Metanephros (tissue), 1 donor: Measurements from ENCODE around the gene IBSP. TPM values are rescaled to one million over a fixed set of nuclear protein-coding genes. Genes with fewer than 3 reads are reported as not detected.

Experiments
- total RNA-seq: library from RNA; depleted of rRNA; stranded (reverse); fragments of >200 nt; gene quantifications from one replicate; pipeline ENCODE4 v1.2.3, GENCODE V29; 2014

Gene IBSP
- total RNA-seq, result not detected

GRCh38 chr4:87799301-87800113 lies at the start of gene IBSP:
Gene IBSP (plus strand): TSS chr4:87799554. CDS start chr4:87802362, 2,808 bp downstream.

GRCh38 chr4:87832669-87833068 lies 33.3 kb downstream of the IBSP start, which contains the start of gene MEPE:
Gene MEPE (plus strand): TSS chr4:87832969. CDS start chr4:87834715, 1,746 bp downstream.

Other genes starting within 250 kb of the IBSP start
- gene DSPP, start 191.0 kb upstream of the IBSP start, total RNA-seq, result not detected
- not detected for gene DMP1, start 149.3 kb upstream of the IBSP start, total RNA-seq
- not detected for gene MEPE, start 33.4 kb downstream of the IBSP start, total RNA-seq
- gene SPP1, start 176.2 kb downstream of the IBSP start, total RNA-seq, result 265 TPM
- 55.6 TPM for gene PKD2, start 208.1 kb downstream of the IBSP start, total RNA-seq